Measurements from ENCODE around the gene ELOVL6. TPM values are rescaled to one million over a fixed set of nuclear protein-coding genes. Genes with fewer than 3 reads are reported as not detected.

Gene ELOVL6
- total RNA-seq, 2 experiments from 2014 or later: 7.2 to 7.9 TPM

DNA sequence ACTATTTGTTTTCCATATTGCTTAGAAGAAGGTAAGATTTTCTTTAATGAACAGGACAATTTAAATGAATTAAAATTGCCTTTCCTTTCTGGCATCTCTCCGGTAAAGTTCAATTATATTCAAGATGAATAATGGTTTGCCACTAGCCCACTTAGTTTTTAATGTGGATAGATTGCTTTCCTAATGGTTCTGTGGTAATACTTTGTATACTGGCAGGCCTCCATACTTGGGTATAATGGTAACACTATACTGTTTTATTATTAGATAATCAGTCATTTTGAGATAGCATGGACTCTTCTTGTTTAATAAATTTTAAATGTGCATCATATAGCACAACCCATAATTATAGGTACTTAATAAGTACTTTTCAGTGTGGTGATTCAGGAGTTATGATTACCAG is 89.5 kb downstream of the ELOVL6 start:
- DNase-seq: no peak
- Mint-ChIP-seq H3K4me3 (no peak overlapping the region), H3K4me1 (ENCODE audit: low read depth) (no peaks in the 10 kb centered on the region), H3K36me3 (ENCODE audit: low read depth) (peaks cover 2% of the 10 kb centered on the region), H3K27me3 (ENCODE audit: low read depth) (no peaks in the 10 kb centered on the region), H3K9me3 (no peaks in the 10 kb centered on the region), H3K27ac (no peak overlapping the region)
- CTCF ChIA-PET: interaction anchor here (0.6 kb wide), 1 partner anchor 62 kb away, joined by 4 read pairs; no protein-coding TSS in a partner anchor
- intact Hi-C loops (cut with micrococcal nuclease): no loop called here

DNA sequence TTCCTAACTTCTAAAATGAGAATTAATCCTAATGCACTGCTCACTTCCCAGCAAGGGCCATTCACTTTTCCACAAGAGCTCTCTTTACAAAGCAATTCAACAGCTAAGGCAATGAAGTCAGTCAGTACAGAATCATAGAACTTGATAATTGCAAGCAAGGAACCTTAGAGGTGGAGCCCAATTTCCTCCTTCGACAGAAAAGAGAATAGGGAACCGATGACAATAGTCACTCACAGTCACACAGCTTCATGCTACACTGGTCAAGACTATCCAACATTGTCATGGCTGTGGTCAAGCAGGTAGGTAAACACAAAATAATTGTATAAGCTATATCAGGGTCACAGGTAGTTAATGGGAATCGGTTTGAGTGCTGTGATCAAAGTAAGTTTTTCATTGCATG is 90.0 kb downstream of the ELOVL6 start:
- Mint-ChIP-seq H3K36me3 (ENCODE audit: low read depth) (peaks cover 2% of the 10 kb centered on the region), H3K27me3 (ENCODE audit: low read depth) (no peaks in the 10 kb centered on the region), H3K27ac (no peak overlapping the region), H3K9me3 (no peaks in the 10 kb centered on the region), H3K4me3 (no peak overlapping the region), H3K4me1 (ENCODE audit: low read depth) (no peaks in the 10 kb centered on the region)
- intact Hi-C loops (cut with micrococcal nuclease): no loop called here
- DNase-seq: no peak
- CTCF ChIA-PET: interaction anchor here (1.2 kb wide), 1 partner anchor 10 kb away, joined by 3 read pairs; no protein-coding TSS in a partner anchor

DNA sequence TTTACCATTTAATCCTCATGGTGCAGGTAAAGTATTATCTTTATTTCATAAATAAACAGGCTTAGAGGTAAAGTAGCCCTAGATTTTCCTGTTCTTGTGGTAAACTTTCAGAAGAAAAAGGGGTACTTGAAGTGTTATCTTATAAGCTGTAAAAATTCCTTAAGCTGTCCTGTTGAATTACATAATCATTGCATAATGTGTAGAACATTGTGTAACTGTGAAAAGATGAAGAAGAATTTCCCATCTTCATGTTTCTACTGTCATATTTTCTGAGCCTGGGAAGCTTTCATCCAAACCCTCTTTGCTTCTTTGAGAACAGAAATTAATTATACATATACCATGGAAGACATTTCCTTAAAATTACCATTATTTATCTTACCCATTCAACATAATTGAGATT is 90.5 kb downstream of the ELOVL6 start:
- intact Hi-C loops (cut with micrococcal nuclease): no loop called here
- DNase-seq: no peak
- Mint-ChIP-seq H3K36me3 (ENCODE audit: low read depth) (peaks cover 2% of the 10 kb centered on the region), H3K4me3 (no peak overlapping the region), H3K27ac (no peak overlapping the region), H3K27me3 (ENCODE audit: low read depth) (no peaks in the 10 kb centered on the region), H3K4me1 (ENCODE audit: low read depth) (no peaks in the 10 kb centered on the region), H3K9me3 (no peaks in the 10 kb centered on the region)
- CTCF ChIA-PET: interaction anchor here (1.2 kb wide), 1 partner anchor 11 kb away, joined by 3 read pairs; no protein-coding TSS in a partner anchor

DNA sequence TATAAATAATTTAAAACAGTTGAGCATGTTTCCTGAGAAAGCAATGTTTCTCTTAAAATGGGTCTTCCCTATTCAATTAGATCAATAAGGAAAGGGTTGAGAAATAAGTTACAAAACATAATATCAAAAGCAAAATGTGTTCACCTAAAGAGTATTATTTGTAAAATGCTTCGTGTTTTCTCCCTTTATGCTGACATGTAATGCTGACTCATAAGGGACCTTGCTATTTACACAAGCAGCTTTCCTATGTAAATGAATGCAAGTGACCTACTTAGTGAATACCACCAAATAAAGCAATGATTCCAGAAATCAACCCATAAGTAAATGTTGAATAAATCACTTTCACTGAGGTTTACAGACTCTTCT is 91.5 kb downstream of the ELOVL6 start:
- H3K27me3 Mint-ChIP-seq (ENCODE audit: low read depth): no peaks in the 10 kb centered on the region
- H3K27ac Mint-ChIP-seq: no peak overlapping the region
- H3K4me3 Mint-ChIP-seq: no peak overlapping the region
- intact Hi-C loops (cut with micrococcal nuclease): no loop called here
- no peak for DNase-seq
- H3K9me3 Mint-ChIP-seq: no peaks in the 10 kb centered on the region
- H3K36me3 Mint-ChIP-seq (ENCODE audit: low read depth): peaks cover 5% of the 10 kb centered on the region
- no peaks in the 10 kb centered on the region for H3K4me1 Mint-ChIP-seq (ENCODE audit: low read depth)
- CTCF ChIA-PET: no interaction called here

DNA sequence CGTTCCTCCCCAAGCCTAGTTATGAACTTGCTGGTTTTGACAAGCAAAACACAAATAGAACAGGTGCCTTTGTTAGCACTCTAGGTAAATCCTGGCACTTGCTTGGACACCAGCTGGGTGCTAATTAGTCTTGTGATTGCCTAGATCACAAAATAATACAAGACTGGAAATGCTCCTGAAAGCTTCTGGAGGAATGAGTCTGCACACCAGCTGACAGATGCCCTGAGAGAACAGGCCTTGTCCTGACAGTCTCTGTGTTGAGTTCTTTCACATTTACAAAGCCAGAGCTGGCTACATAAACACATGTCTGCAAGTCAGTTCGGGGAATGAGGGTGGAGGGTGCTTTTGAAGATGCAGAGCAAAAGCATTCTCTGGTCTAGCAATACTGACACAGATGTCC is 93.8 kb downstream of the ELOVL6 start:
- no peak for DNase-seq
- no peak overlapping the region for H3K4me3 Mint-ChIP-seq
- H3K36me3 Mint-ChIP-seq (ENCODE audit: low read depth): peaks cover 3% of the 10 kb centered on the region
- H3K27me3 Mint-ChIP-seq (ENCODE audit: low read depth): no peaks in the 10 kb centered on the region
- H3K27ac Mint-ChIP-seq: no peak overlapping the region
- no peaks in the 10 kb centered on the region for H3K9me3 Mint-ChIP-seq
- intact Hi-C loops (cut with micrococcal nuclease): no loop called here
- CTCF ChIA-PET: no interaction called here
- no peaks in the 10 kb centered on the region for H3K4me1 Mint-ChIP-seq (ENCODE audit: low read depth)

DNA sequence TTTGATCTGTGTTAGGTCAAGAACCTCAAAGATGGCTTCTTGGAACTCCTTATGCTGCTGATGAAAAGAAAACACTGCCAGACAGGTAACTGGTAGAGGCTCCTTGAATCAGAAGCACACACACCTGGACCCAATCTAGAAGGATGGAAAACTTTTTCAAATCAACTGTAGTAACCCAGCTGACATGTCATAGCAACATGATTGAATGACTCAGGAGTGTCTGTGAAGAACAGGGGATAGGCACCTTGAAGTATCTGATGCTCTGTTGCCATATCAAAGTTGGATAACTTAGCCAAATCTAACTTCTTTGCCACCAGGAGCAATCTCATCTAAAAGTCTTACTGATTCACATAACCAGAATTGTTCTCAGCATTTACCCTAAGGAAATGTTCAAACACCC is 98.8 kb downstream of the ELOVL6 start:
- Mint-ChIP-seq H3K36me3 (ENCODE audit: low read depth) (peaks cover 3% of the 10 kb centered on the region), H3K9me3 (no peaks in the 10 kb centered on the region), H3K27ac (no peak overlapping the region), H3K4me1 (ENCODE audit: low read depth) (no peaks in the 10 kb centered on the region), H3K27me3 (ENCODE audit: low read depth) (no peaks in the 10 kb centered on the region), H3K4me3 (no peak overlapping the region)
- intact Hi-C loops (cut with micrococcal nuclease): no loop called here
- DNase-seq: no peak
- CTCF ChIA-PET: interaction anchor here (0.7 kb wide), 2 partner anchors 31 kb away, joined by 3 to 4 read pairs; no protein-coding TSS in a partner anchor

DNA sequence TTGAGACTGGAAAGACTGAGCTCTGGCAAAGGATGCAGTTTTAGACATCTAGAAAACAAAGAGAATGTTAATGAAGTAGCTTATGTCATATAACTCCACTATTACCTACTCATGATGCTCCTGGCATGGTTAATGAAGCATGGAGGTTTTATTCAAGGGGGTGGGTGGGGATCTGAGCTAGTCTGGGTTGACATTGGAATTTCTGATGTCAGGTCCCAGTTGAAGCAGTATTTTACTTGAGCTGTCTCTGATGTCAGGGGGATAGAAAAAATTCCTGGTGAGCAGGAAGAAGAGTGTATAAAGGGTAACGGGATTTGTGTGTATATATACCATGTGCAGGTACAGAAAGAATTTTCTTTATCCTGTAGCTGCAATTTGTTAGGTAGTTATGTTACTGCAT is 102.0 kb downstream of the ELOVL6 start:
- no peak overlapping the region for H3K27ac Mint-ChIP-seq
- no peaks in the 10 kb centered on the region for H3K36me3 Mint-ChIP-seq (ENCODE audit: low read depth)
- intact Hi-C loops (cut with micrococcal nuclease): no loop called here
- no peaks in the 10 kb centered on the region for H3K9me3 Mint-ChIP-seq
- H3K4me3 Mint-ChIP-seq: no peak overlapping the region
- CTCF ChIA-PET: interaction anchor here (0.7 to 1.1 kb wide), 2 partner anchors 10 to 422 kb away, joined by 4 read pairs; no protein-coding TSS in a partner anchor
- DNase-seq: no peak
- H3K4me1 Mint-ChIP-seq (ENCODE audit: low read depth): peaks cover 2% of the 10 kb centered on the region
- H3K27me3 Mint-ChIP-seq (ENCODE audit: low read depth): no peaks in the 10 kb centered on the region

DNA sequence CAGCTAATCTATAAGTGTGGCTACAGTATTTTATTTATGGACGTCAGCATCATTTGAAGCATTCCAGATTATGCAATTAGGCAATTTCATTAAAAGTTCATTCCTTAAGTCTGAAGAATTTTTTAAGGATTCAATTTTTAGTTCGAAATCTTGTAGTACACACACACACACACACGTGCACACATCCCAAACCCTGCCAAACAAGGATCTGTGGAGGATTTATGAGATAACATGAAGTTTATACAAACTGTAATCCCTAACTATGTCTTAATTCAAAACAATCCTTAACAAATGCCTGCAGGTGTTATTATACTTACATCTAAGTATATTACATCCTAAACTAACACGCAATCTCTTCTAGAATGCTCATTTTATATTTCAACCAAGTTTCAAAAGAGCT is 105.8 kb downstream of the ELOVL6 start:
- CTCF ChIA-PET: no interaction called here
- intact Hi-C loops (cut with micrococcal nuclease): no loop called here
- peaks cover 2% of the 10 kb centered on the region for H3K36me3 Mint-ChIP-seq (ENCODE audit: low read depth)
- no peak overlapping the region for H3K4me3 Mint-ChIP-seq
- peaks cover 27% of the 10 kb centered on the region for H3K4me1 Mint-ChIP-seq (ENCODE audit: low read depth)
- H3K27me3 Mint-ChIP-seq (ENCODE audit: low read depth): no peaks in the 10 kb centered on the region
- H3K27ac Mint-ChIP-seq: no peak overlapping the region
- peaks cover 2% of the 10 kb centered on the region for H3K9me3 Mint-ChIP-seq
- DNase-seq: no peak

DNA sequence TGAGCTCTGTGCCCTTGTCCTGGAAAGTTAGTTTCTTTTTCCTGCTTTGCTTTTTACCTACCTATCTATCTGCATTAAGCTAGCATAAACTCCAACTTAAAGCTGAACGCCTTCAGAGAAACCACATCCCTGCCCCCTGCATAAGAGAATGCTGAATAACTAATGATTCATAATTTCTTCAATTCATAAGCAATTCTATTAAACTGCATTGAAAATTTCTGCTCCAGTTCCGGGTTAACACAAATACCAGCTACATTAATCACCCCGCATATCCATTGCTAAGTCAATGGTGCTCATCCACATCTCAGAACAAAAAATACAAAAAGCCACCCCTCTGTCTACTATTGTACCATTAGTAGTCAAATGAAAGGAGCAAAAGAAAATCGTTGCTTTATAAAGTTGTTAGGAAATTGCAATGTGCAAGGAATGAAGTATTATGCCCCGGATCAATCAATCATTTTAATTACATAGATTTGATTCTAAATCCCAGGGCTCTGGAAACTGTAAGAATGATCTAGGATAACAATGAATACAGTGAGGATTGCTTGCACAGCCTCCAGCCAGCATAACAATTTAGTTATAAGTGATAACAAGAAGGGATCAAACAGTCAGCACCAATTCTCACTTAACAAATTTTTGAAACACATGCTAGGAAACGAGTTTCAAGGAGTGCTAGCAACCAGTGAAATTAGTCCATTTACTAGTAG is 106.8 kb downstream of the ELOVL6 start:
- Mint-ChIP-seq H3K4me3 (no peak overlapping the region), H3K27ac (no peak overlapping the region), H3K9me3 (peaks cover 2% of the 10 kb centered on the region), H3K36me3 (ENCODE audit: low read depth) (peaks cover 2% of the 10 kb centered on the region), H3K4me1 (ENCODE audit: low read depth) (peaks cover 37% of the 10 kb centered on the region), H3K27me3 (ENCODE audit: low read depth) (no peaks in the 10 kb centered on the region)
- CTCF ChIA-PET: interaction anchor here (1.2 kb wide), 1 partner anchor 42 kb away, joined by 5 read pairs; no protein-coding TSS in a partner anchor
- intact Hi-C loops (cut with micrococcal nuclease): no loop called here
- DNase-seq: no peak

DNA sequence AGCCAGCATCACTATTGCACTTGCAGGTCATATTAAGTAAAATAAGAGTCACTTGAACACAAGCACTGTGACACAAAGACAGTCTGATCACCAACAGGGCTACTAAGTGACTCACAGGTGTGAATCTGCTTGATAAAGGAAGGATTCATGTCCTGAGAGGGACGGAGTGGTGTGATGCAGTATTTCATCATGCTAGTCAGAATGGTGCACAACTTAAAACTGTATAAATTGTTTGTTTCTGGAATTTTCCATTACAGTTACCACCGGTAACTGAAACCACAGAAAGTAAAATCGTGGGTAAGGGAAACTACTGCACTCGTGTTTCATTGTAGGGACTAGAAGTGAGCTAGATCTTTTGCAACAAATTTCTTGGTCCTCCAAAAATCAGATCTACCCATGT is 109.7 kb downstream of the ELOVL6 start:
- peaks cover 2% of the 10 kb centered on the region for H3K36me3 Mint-ChIP-seq (ENCODE audit: low read depth)
- peak overlapping the region; percentile 82 for H3K27ac Mint-ChIP-seq
- CTCF ChIA-PET: interaction anchor here (0.7 kb wide), 1 partner anchor 10 kb away, joined by 4 read pairs; no protein-coding TSS in a partner anchor
- H3K9me3 Mint-ChIP-seq: peaks cover 2% of the 10 kb centered on the region
- H3K4me1 Mint-ChIP-seq (ENCODE audit: low read depth): peaks cover 56% of the 10 kb centered on the region
- intact Hi-C loops (cut with micrococcal nuclease): loop anchor here (1.0 to 5.0 kb wide), 7 partner anchors 30 to 526 kb away; partner anchors contain the start of gene MCUB
- no peaks in the 10 kb centered on the region for H3K27me3 Mint-ChIP-seq (ENCODE audit: low read depth)
- peak; percentile 59 for DNase-seq
- no peak overlapping the region for H3K4me3 Mint-ChIP-seq

DNA sequence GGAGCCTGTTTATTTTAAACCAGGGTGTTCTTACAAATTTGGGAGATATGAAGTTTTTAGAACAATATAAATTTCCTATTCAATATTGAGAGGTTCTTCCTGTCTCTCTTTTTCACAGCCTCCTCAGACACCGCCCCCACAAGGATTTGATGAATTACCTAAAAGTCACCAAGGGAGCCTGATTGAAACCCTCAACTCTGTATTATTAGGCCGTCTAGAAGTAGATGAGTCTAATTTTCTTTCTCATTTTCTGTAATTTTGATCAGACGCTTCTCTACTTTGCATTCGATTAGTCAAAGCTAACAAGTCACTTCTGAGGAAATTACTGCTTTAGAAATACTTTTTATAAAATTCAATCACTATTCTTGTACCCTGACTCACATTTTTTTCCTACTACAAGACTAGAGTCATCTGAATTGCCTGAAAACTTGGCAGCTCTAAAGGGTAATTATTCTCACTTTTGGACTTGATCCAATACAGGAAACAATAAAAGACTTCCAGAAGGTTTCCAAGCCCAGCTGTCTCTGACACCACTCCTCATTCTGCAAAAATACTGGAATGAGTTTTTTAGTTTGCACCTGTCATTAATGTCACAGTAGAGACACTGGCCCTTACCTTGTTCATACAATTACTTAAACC is 111.2 kb downstream of the ELOVL6 start:
- CTCF ChIA-PET: interaction anchor here (0.6 to 1.0 kb wide), 2 partner anchors 37 to 211 kb away, joined by 3 read pairs; no protein-coding TSS in a partner anchor
- H3K27ac Mint-ChIP-seq: peak overlapping the region; percentile 18
- H3K27me3 Mint-ChIP-seq (ENCODE audit: low read depth): no peaks in the 10 kb centered on the region
- DNase-seq: no peak
- H3K9me3 Mint-ChIP-seq: peaks cover 2% of the 10 kb centered on the region
- H3K36me3 Mint-ChIP-seq (ENCODE audit: low read depth): peaks cover 2% of the 10 kb centered on the region
- H3K4me1 Mint-ChIP-seq (ENCODE audit: low read depth): peaks cover 56% of the 10 kb centered on the region
- intact Hi-C loops (cut with micrococcal nuclease): loop anchor here (1.0 to 5.0 kb wide), 3 partner anchors 140 to 525 kb away; partner anchors contain the start of gene MCUB
- H3K4me3 Mint-ChIP-seq: no peak overlapping the region

DNA sequence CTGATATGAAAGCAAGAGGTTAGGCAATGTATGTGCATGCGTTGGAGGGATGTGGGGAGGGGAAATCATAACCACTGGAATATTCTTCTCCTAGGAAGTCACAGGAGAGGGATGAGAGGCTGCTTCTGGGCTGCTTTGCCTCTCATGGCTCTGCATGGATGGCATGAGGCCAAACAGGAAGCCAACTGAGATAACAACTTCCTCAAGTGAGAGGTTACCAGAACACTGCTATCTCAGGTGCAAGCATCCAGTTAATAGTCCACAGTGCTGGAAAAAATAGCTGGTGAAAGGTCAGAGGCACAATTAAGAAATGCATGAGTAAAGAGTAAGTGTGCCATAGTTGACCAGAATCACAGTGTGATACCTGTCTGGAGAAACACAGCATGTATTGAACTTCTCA is 113.3 kb downstream of the ELOVL6 start:
- intact Hi-C loops (cut with micrococcal nuclease): loop anchor here (5.0 kb wide), 2 partner anchors 498 to 523 kb away; partner anchors contain the start of gene MCUB
- peaks cover 2% of the 10 kb centered on the region for H3K36me3 Mint-ChIP-seq (ENCODE audit: low read depth)
- DNase-seq: peak; percentile 40
- H3K4me1 Mint-ChIP-seq (ENCODE audit: low read depth): peaks cover 50% of the 10 kb centered on the region
- CTCF ChIA-PET: interaction anchor here (1.3 kb wide), 1 partner anchor 11 kb away, joined by 4 read pairs; no protein-coding TSS in a partner anchor
- H3K27me3 Mint-ChIP-seq (ENCODE audit: low read depth): no peaks in the 10 kb centered on the region
- H3K4me3 Mint-ChIP-seq: no peak overlapping the region
- H3K27ac Mint-ChIP-seq: no peak overlapping the region
- H3K9me3 Mint-ChIP-seq: peaks cover 2% of the 10 kb centered on the region

Data from activated naive CD4-positive, alpha-beta T cell treated with anti-CD3 and anti-CD28 coated beads for 36 hours (primary cell).